Heart right ventricle (tissue), 16 donors: ENCODE data around the gene NCAM1. TPM values are rescaled to one million over a fixed set of nuclear protein-coding genes. Genes with fewer than 3 reads are reported as not detected.

Experiments used
- ATAC-seq, 8 donors: fragments of 200-7000 bp; cut with Tn5 transposase; one replicate each; pipeline ENCODE4 v1.9.1; 2020; ENCODE audit warnings: mild to moderate bottlenecking in 8 of 8, moderate library complexity in 8 of 8, moderate number of reproducible peaks in 1 of 8
- DNase-seq, 2 donors: peaks; one replicate each; pipeline ENCODE4 v3.0.0-alpha.2; 2020
- H3K27ac ChIP-seq, 10 donors: fragments of 200-600 bp; sonication (generic) in 2 of 10; one replicate each; pipeline versions ENCODE4 v1.5.0 to v1.8.0; 2020 to 2022; ENCODE audit warnings: mild to moderate bottlenecking in 3 of 10
- H3K27me3 ChIP-seq, 7 donors: fragments of 200-600 bp; one replicate each; pipeline ENCODE4 v1.8.0; 2021 to 2022; ENCODE audit warnings: mild to moderate bottlenecking in 2 of 7
- H3K36me3 ChIP-seq, 9 donors: fragments of 200-600 bp; sonication (generic) in 1 of 9; one replicate each; pipeline versions ENCODE4 v1.5.0 to v1.8.0; 2020 to 2022; ENCODE audit warnings: mild to moderate bottlenecking in 2 of 9
- H3K4me1 ChIP-seq, 9 donors: fragments of 200-600 bp; sonication (generic) in 1 of 9; one replicate each; pipeline versions ENCODE4 v1.5.0 to v1.8.0; 2020 to 2022; ENCODE audit warnings: mild to moderate bottlenecking in 4 of 9
- H3K4me3 ChIP-seq, 10 donors: fragments of 200-600 bp; sonication (generic) in 2 of 10; one replicate each; pipeline versions ENCODE4 v1.5.0 to v1.8.0; 2020 to 2022; ENCODE audit warnings: mild to moderate bottlenecking in 7 of 10, moderate library complexity in 2 of 10
- H3K9me3 ChIP-seq, 11 donors: fragments of 200-600 bp in 10 of 11; sonication (generic) in 2 of 11; one replicate each; pipeline versions ENCODE4 v1.5.0 to v1.8.0; 2013 to 2022; ENCODE audit warnings: mild to moderate bottlenecking in 2 of 11, control low read depth in 1 of 11, moderate library complexity in 1 of 11
- CTCF ChIP-seq, 9 donors: fragments of 200-600 bp; sonication (generic) in 2 of 9; IDR thresholded peaks; one replicate each; pipeline versions ENCODE4 v1.5.0 to v1.8.0; 2021 to 2022; ENCODE audit warnings: antibody characterized with exemption in 9 of 9, mild to moderate bottlenecking in 5 of 9, moderate library complexity in 1 of 9
- WGBS, 2 donors: extraction: QIAGEN DNeasy Blood & Tissue Kit; methylation state at CpG; one replicate each; pipeline ENCODE4 v1.1.7; 2013; ENCODE audit warnings: inconsistent platforms in 1 of 2; 5-methylcytosine and 5-hydroxymethylcytosine counted together
- intact Hi-C, 10 donors: fragments of 100-400 bp; cut with DNase I; formaldehyde crosslinking; loops; one replicate each; pipeline versions ENCODE4 v1.11.1 to v1.14.2; 2022
- polyA plus RNA-seq, 2 donors: library from polyadenylated mRNA; stranded (reverse); fragments of 200-250 nt; gene quantifications; one replicate each; pipeline ENCODE4 v1.2.3, GENCODE V29; 2013
- total RNA-seq, 10 donors: library from RNA; stranded (reverse); fragmentation: NEBNext Ultra II Directional in 3 of 10; extraction: Animal tissue kit (Norgen Biotek cat#: 25700) in 3 of 10; gene quantifications; one replicate each; pipeline versions ENCODE4 v1.2.1 to v1.2.4, GENCODE V29; 2021 to 2023
- donor health status: Arrhythmogenic right ventricular cardiomyopathy.
- donor health status: ischemic (EF 13 %, LVEDD 7.1; RV severe dilation, severe dysfunction).
- donor health status: healthy with polysubstance abuse.
- donor health status: DM: no; HTN: yes; CAD: no.
- donor health status: DM: no; HTN: no; CAD: no.
- donor health status: ischemic (EF 25% LVEDD 6.9; RV normal size, moderate dysfunction).
- donor health status: ischemic (EF 25% LVEDD 5.7; RV mildly dilated, moderate dysfunction).
- donor health status: healthy.
- donor health status: DM: yes; HTN: yes; CAD: no.
- donor health status: Ischemic cardiomyopathy.
- donor health status: ischemic (EF 35%, LVEDD 5.7; RV mildly dilated, moderate dysfunction).
- donor health status: nonischemic (EF 11% LVEDD 7.7; RV severe dilation, severe dysfunction).
- donor health status: DM: yes; HTN: yes; CAD: no.
- donor health status: PGD.
- donor health status: ischemic (EF 29% LVEDD 5.4; RV normal size, mild dysfunction).
- donor health status: nonischemic (EF 23%, LVEDD 6.1; RV moderate dilation, normal function).

The NCAM1 gene
- total and polyA plus RNA-seq, 12 donors: 76.8 to 454 (median 328) TPM

- H3K9me3 ChIP-seq: no peaks in the 10 kb centered on the region
- no peaks in the 10 kb centered on the region for H3K27me3 ChIP-seq
- no peak for DNase-seq
- no peak overlapping the region for H3K4me3 ChIP-seq
- WGBS, 2 donors: 93 to 94% methylated on average over 14 of the region's 14 CpGs
- TF ChIP-seq CTCF (IDR thresholded peaks at IDR 0.05): no peak
- ATAC-seq: no peak
- peaks cover 0 to 5% (median 0%) of the 10 kb centered on the region in 9 donors for H3K4me1 ChIP-seq
- peaks cover 0 to 19% (median 0%) of the 10 kb centered on the region in 9 donors for H3K36me3 ChIP-seq
- H3K27ac ChIP-seq: no peak overlapping the region
- intact Hi-C loops: loop anchor here in 2 of 10 donors (10.0 kb wide), 2 partner anchors 127 to 307 kb away; partner anchors contain the start of gene NCAM1 (in 1 of the 2)
Observed at GRCh38 chr11:113271551-113272245, 310.5 kb downstream of the NCAM1 start.

- DNase-seq: no peak
- H3K36me3 ChIP-seq: peaks cover 0 to 19% (median 0%) of the 10 kb centered on the region in 9 donors
- H3K27me3 ChIP-seq: no peaks in the 10 kb centered on the region
- peaks cover 0 to 5% (median 0%) of the 10 kb centered on the region in 9 donors for H3K4me1 ChIP-seq
- TF ChIP-seq CTCF (IDR thresholded peaks at IDR 0.05): no peak
- WGBS, 2 donors: 69 to 71% methylated on average over 5 of the region's 5 CpGs
- H3K9me3 ChIP-seq: no peaks in the 10 kb centered on the region
- no peak overlapping the region for H3K4me3 ChIP-seq
- intact Hi-C loops: loop anchor here in 2 of 10 donors (10.0 kb wide), 2 partner anchors 127 to 307 kb away; partner anchors contain the start of gene NCAM1 (in 1 of the 2)
- ATAC-seq: no peak
- H3K27ac ChIP-seq: no peak overlapping the region
Observed at GRCh38 chr11:113272281-113272680, 311.1 kb downstream of the NCAM1 start.

GRCh38 chr11:113272927-113273615 lies 311.9 kb downstream of the NCAM1 start:
- Histone ChIP-seq H3K9me3 (no peaks in the 10 kb centered on the region), H3K36me3 (peaks cover 0 to 19% (median 0%) of the 10 kb centered on the region in 9 donors), H3K27me3 (no peaks in the 10 kb centered on the region), H3K4me3 (no peak overlapping the region), H3K4me1 (peaks cover 0 to 5% (median 0%) of the 10 kb centered on the region in 9 donors), H3K27ac (no peak overlapping the region)
- no peak for TF ChIP-seq CTCF (IDR thresholded peaks at IDR 0.05)
- ATAC-seq (no peak), DNase-seq (no peak)
- intact Hi-C loops: loop anchor here in 2 of 10 donors (10.0 kb wide), 2 partner anchors 128 to 308 kb away; partner anchors contain the start of gene NCAM1 (in 1 of the 2)
- 86 to 87% methylated on average over 34 of the region's 34 CpGs for WGBS, 2 donors

GRCh38 chr11:113273720-113274119 lies 312.5 kb downstream of the NCAM1 start:
- TF ChIP-seq CTCF (IDR thresholded peaks at IDR 0.05): no peak
- 72 to 81% methylated on average over 10 of the region's 10 CpGs for WGBS, 2 donors
- Histone ChIP-seq H3K4me3 (no peak overlapping the region), H3K27me3 (no peaks in the 10 kb centered on the region), H3K4me1 (peaks cover 0 to 5% (median 0%) of the 10 kb centered on the region in 9 donors), H3K27ac (no peak overlapping the region), H3K9me3 (no peaks in the 10 kb centered on the region), H3K36me3 (peaks cover 0 to 19% (median 0%) of the 10 kb centered on the region in 9 donors)
- no peak for DNase-seq
- no peak for ATAC-seq
- intact Hi-C loops: loop anchor here in 2 of 10 donors (10.0 kb wide), 2 partner anchors 129 to 309 kb away; partner anchors contain the start of gene NCAM1 (in 1 of the 2)
